HG03066 (cell line): ENCODE measurements around the gene ITCH.
"Not testable (repeated sequence)": the region's sequence is repeated elsewhere in the genome, so short reads cannot be mapped to it uniquely, and the experiment has no call there.

ENCODE experiments used
- ATAC-seq: cut with Tn5 transposase; IDR thresholded peaks from one replicate; pipeline ENCODE4 v1.9.1; 2021; ENCODE audit warnings: low read depth; ENCODE audit not compliant: unreplicated experiment

The ITCH gene

GRCh38 chr20:34343458-34344211 is 19.4 kb upstream of the ITCH start:
- ATAC-seq, result no peak

- no peak for ATAC-seq
Measured at GRCh38 chr20:34344238-34344637, 18.8 kb upstream of the ITCH start.

- ATAC-seq, result no peak
Measured at GRCh38 chr20:34345402-34345736, 17.7 kb upstream of the ITCH start.

- ATAC-seq, result not testable (repeated sequence)
Measured at GRCh38 chr20:34345839-34346532, 17.1 kb upstream of the ITCH start.

- ATAC-seq, result not testable (repeated sequence)
Measured at GRCh38 chr20:34346533-34346865, 16.6 kb upstream of the ITCH start.

DNA sequence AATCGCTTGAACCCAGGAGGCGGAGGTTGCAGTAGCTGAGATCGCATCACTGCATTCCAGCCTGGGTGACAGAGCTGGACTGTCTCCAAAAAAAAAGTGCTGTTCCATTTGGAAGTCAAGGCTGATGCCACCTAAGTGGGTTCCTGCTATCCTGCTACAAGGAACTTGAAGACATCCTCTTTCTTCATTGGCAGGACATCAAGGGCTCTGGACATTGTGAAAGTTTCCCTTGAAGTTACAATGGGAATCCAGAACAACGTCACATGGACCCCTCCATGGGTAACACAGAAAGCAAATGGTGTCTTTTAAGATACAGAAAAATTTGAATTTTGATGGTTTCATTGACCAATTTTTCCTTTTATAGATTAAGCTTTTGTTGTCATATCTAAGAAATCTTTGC is 15.5 kb upstream of the ITCH start:
- no peak for ATAC-seq

DNA sequence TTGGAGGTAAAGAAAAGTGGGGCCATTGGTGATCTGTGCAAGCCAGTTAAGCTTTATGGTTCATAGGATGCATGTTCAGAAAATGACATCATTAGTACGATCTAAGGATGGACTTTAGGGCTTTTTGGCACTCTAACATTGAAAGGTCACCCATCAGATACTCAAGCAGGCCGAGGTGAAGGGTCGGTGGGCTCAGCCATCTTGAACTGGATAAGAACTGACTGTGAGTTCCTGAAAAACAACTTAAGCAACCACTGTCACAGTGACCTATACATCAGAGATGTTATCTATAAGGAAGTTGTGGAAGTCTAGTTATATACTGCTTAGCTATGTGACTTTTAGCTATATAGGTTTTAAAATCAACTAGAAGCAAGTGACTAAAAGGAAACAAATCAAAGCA is 13.0 kb upstream of the ITCH start:
- no peak for ATAC-seq

DNA sequence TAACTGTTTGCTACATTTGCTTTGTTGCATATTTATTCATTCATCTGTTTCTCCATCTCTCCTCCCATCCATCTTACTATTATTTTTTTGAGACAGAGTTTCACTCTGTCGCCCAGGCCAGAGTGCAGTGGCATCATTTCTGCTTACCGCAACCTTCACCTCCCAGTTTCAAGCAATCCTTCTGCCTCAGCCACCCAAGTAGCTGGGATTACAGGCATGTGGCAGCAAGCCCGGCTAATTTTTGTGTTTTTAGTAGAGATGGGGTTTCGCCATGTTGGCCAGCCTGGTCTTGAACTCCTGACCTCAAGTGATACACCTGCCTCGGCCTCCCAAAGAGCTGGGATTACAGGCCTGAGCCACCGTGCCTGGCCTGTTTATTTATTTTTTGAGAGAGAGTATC is 9.6 kb upstream of the ITCH start:
- not testable (repeated sequence) for ATAC-seq

DNA sequence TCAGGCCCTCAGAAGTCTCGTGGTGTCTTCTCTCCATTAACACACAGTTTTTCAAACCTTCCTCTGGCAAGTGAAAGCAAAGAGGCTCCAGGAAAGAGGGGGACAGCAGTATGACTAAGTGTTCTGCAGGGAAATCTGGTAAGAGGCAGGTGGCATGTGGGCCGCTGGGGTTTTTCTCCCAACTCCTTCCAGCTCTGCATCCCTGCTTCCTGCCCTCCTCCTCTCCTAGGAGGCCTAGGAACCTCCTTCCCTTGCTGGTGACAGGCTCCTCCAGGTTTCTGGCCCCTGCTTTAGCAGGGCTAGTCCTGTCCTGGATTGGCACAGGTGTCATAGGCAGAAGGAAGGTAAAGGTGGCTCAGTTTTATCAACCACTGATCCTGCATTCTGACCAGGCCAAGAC is 7.6 kb upstream of the ITCH start:
- ATAC-seq, result no peak

DNA sequence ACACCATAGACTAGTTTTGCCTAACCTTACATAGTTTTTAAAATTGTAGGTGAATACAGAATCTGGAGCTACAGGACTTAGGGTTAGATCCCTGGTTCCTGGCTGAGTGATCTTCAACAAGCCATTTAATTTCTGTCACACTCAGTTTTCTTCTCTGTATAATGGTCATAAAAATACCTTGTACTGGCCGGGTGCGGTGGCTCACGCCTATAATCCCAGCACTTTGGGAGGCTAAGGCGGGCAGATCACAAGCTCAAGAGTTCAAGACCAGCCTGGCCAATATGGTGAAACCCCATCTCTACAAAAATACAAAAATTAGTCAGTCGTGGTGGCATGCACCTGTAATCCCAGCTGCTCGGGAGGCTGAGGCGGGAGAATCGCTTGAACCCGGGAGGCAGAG is 3.3 kb upstream of the ITCH start:
- ATAC-seq, result not testable (repeated sequence)

DNA sequence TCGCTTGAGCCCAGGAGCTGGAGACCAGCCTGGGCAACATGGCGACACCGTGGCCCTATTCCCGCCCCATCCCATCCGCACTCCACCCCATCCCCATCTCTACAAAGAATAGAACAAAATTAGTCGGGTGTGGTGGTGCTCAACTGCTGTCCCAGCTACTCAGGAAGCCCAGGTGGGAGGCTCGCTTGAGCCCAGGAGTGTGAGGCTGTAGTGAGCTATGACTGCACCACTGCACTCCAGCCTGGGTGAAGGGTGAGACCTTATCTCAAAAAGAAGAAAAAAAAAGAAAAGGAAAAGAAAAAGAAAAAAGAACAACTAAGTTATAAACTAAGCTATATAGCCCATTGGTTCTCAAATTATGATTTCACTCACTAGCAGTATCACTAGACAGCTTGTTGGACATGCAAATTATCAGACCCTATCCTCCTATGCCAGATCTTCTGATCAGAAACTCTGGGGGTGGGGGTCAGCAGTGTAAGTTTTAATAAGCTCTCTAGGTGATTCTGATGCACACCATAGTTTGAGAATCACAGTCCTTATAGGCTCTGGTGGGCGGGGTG is 491 bp upstream of the ITCH start:
- no peak for ATAC-seq

GRCh38 chr20:34363465-34364222 is 571 bp downstream of the ITCH start:
- ATAC-seq, result peak; percentile 44

- no peak for ATAC-seq
Measured at GRCh38 chr20:34364223-34364506, 1.1 kb downstream of the ITCH start.

DNA sequence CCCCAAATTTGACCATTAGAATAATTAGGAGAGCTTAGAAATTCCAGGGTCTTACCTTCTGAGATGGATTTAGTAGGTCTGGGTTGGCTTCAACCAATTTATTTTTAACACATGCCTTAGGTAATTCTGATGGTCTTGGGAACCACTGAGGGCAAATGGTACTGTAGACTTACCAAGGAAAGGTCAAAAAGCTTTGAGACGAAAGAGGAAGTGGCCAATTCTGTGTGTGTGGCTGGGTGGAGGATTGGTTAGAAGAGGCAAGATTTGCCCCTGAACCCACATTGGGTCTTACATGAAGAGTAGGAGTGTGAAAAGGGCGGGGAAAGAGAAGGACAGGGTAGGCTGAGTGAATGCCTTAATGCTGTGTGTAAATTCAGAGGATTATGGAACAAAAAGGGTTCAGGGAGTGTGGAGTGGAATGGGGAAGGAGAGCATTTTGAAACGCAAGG is 2.7 kb downstream of the ITCH start:
- ATAC-seq, result no peak

- no peak for ATAC-seq
Measured at GRCh38 chr20:34367155-34367554, 4.1 kb downstream of the ITCH start.

DNA sequence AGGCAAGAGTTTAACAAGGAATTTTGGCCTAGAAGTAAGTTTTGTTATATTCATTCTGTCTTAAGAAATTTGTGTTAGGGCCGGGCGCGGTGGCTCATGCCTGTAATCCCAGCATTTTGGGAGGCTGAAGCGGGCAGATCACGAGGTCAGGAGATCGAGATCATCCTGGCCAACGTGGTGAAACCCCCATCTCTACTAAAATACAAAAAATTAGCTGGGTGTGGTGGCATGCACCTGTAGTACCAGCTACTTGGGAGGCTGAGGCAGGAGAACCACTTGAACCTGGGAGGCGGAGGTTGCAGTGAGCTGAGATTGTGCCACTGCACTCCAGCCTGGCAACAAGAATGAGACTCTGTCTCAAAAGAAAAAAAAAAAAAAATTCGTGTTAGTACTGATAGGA is 4.8 kb downstream of the ITCH start:
- ATAC-seq, result not testable (repeated sequence)

DNA sequence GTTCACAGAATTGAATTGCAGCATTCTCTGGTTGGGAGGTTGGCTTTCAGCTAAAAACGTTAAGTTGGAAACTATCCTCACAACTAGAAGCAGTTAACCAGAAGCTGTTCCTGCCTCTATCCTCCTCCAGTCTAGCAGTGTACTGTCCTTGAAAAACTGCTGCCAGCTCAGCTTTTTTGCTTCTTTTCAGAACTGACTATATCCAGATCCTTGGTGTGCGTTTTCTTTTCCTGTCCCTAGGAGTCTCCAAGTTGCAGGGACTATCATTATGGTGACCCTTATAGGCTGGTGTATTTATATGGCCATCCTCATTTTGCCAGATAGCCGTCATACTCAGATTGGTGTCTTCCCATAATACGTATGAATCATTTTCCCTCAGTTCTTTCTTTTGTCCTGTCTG is 5.5 kb downstream of the ITCH start:
- no peak for ATAC-seq

- ATAC-seq, result no peak
Measured at GRCh38 chr20:34369265-34369664, 6.2 kb downstream of the ITCH start.

DNA sequence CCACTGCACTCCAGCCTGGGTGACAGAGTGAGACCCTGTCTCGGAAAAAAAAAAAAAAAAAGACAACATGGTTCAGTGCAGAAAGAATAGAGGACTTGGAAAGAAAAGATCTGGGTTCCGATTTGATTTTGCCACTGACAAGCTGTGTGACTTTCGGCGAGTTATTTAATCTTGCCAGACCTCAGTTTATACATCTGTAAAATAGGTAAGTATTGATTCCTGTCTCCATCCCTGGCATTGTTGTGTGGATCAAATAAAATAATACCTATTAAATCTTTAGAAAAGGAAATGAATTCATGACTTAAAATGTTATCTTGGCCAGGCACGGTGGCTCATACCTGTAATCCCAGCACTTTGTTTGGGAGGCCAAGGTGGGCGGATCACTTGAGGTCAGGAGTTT is 7.0 kb downstream of the ITCH start:
- ATAC-seq, result no peak

DNA sequence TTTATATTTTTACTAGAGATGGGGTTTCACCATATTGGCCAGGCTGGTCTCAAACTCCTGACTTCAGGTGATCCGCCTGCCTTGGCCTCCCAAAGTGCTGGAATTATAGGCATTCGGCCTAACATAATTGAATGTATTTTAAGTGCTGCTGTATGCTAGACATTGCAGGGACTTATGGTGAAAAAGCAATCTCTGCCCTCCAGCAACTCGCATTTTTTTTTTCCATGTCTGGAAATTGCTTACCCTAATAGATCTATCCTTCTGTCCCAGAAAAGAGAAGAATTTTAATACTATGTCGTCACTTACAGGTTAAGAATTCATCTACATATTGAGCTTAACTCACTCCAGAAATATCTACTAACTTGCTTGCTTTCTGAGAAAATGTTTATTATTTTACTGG is 10.4 kb downstream of the ITCH start:
- ATAC-seq, result no peak

- no peak for ATAC-seq
Measured at GRCh38 chr20:34374209-34374760, 11.2 kb downstream of the ITCH start.
